ENCODE measurements around the gene OR5M8.

The OR5M8 gene

GRCh38 chr11:56491270-56491669 lies at the start of gene OR5M8:
Gene OR5M8, minus strand, starts transcription at chr11:56491370. Its CDS starts 0 bp downstream, at chr11:56491370.
- Mint-ChIP-seq H3K27me3 (no peaks in the 10 kb centered on the region), H3K36me3 (no peaks in the 10 kb centered on the region), H3K4me3 (no peak within 1 kb of the TSS), H3K9me3 (no peaks in the 10 kb centered on the region), H3K4me1 (no peaks in the 10 kb centered on the region), H3K27ac (no peak within 1 kb of the TSS)

GRCh38 chr11:56533054-56533740 lies 42.0 kb upstream of the OR5M8 start:
- Mint-ChIP-seq H3K27ac (no peak overlapping the region), H3K36me3 (no peaks in the 10 kb centered on the region), H3K4me3 (no peak overlapping the region), H3K4me1 (no peaks in the 10 kb centered on the region), H3K9me3 (peaks cover 14% of the 10 kb centered on the region), H3K27me3 (no peaks in the 10 kb centered on the region)

GRCh38 chr11:56531856-56532255 lies 40.7 kb upstream of the OR5M8 start:
- H3K27me3 Mint-ChIP-seq = no peaks in the 10 kb centered on the region
- no peaks in the 10 kb centered on the region for H3K36me3 Mint-ChIP-seq
- peaks cover 14% of the 10 kb centered on the region for H3K9me3 Mint-ChIP-seq
- no peaks in the 10 kb centered on the region for H3K4me1 Mint-ChIP-seq
- H3K4me3 Mint-ChIP-seq = no peak overlapping the region
- no peak overlapping the region for H3K27ac Mint-ChIP-seq

- H3K36me3 Mint-ChIP-seq = no peaks in the 10 kb centered on the region
- no peaks in the 10 kb centered on the region for H3K27me3 Mint-ChIP-seq
- H3K4me1 Mint-ChIP-seq = no peaks in the 10 kb centered on the region
- peaks cover 7% of the 10 kb centered on the region for H3K9me3 Mint-ChIP-seq
- H3K4me3 Mint-ChIP-seq = no peak overlapping the region
- H3K27ac Mint-ChIP-seq = no peak overlapping the region
Measured at GRCh38 chr11:56522008-56522407, 30.8 kb upstream of the OR5M8 start.

GRCh38 chr11:56513280-56513679 lies 22.1 kb upstream of the OR5M8 start:
- H3K36me3 Mint-ChIP-seq = no peaks in the 10 kb centered on the region
- H3K9me3 Mint-ChIP-seq = peaks cover 5% of the 10 kb centered on the region
- no peaks in the 10 kb centered on the region for H3K27me3 Mint-ChIP-seq
- no peak overlapping the region for H3K27ac Mint-ChIP-seq
- H3K4me1 Mint-ChIP-seq = no peaks in the 10 kb centered on the region
- H3K4me3 Mint-ChIP-seq = no peak overlapping the region

- Mint-ChIP-seq H3K4me3 (no peak overlapping the region), H3K27me3 (no peaks in the 10 kb centered on the region), H3K27ac (no peak overlapping the region), H3K9me3 (no peaks in the 10 kb centered on the region), H3K36me3 (no peaks in the 10 kb centered on the region), H3K4me1 (no peaks in the 10 kb centered on the region)
Measured at GRCh38 chr11:56509439-56509838, 18.3 kb upstream of the OR5M8 start.

- Mint-ChIP-seq H3K27me3 (no peaks in the 10 kb centered on the region), H3K27ac (no peak overlapping the region), H3K4me3 (no peak overlapping the region), H3K36me3 (no peaks in the 10 kb centered on the region), H3K4me1 (no peaks in the 10 kb centered on the region), H3K9me3 (peaks cover 6% of the 10 kb centered on the region)
Measured at GRCh38 chr11:56497010-56497409, 5.8 kb upstream of the OR5M8 start.

- H3K4me3 Mint-ChIP-seq = no peak overlapping the region
- no peaks in the 10 kb centered on the region for H3K4me1 Mint-ChIP-seq
- H3K36me3 Mint-ChIP-seq = no peaks in the 10 kb centered on the region
- H3K9me3 Mint-ChIP-seq = peaks cover 6% of the 10 kb centered on the region
- no peak overlapping the region for H3K27ac Mint-ChIP-seq
- no peaks in the 10 kb centered on the region for H3K27me3 Mint-ChIP-seq
Measured at GRCh38 chr11:56495117-56495516, 3.9 kb upstream of the OR5M8 start.

- no peaks in the 10 kb centered on the region for H3K4me1 Mint-ChIP-seq
- H3K9me3 Mint-ChIP-seq = no peaks in the 10 kb centered on the region
- no peak overlapping the region for H3K4me3 Mint-ChIP-seq
- H3K27ac Mint-ChIP-seq = no peak overlapping the region
- no peaks in the 10 kb centered on the region for H3K27me3 Mint-ChIP-seq
- H3K36me3 Mint-ChIP-seq = no peaks in the 10 kb centered on the region
Measured at GRCh38 chr11:56486801-56487200, 4.4 kb downstream of the OR5M8 start.

- Mint-ChIP-seq H3K36me3 (no peaks in the 10 kb centered on the region), H3K4me3 (no peak overlapping the region), H3K4me1 (no peaks in the 10 kb centered on the region), H3K9me3 (peaks cover 10% of the 10 kb centered on the region), H3K27ac (no peak overlapping the region), H3K27me3 (no peaks in the 10 kb centered on the region)
Measured at GRCh38 chr11:56474729-56475235, 16.4 kb downstream of the OR5M8 start.

- Mint-ChIP-seq H3K27me3 (no peaks in the 10 kb centered on the region), H3K9me3 (peaks cover 3% of the 10 kb centered on the region), H3K36me3 (no peaks in the 10 kb centered on the region), H3K4me1 (no peaks in the 10 kb centered on the region), H3K4me3 (no peak within 1 kb of the TSS), H3K27ac (no peak within 1 kb of the TSS)
Measured at GRCh38 chr11:56473252-56473651, 17.9 kb downstream of the OR5M8 start, which contains the start of gene OR5M3. Gene OR5M3, minus strand, starts transcription at chr11:56473352. Its CDS starts 2,855 bp downstream, at chr11:56470497.

- peaks cover 4% of the 10 kb centered on the region for H3K9me3 Mint-ChIP-seq
- H3K4me1 Mint-ChIP-seq = no peaks in the 10 kb centered on the region
- no peak overlapping the region for H3K27ac Mint-ChIP-seq
- no peaks in the 10 kb centered on the region for H3K36me3 Mint-ChIP-seq
- H3K27me3 Mint-ChIP-seq = no peaks in the 10 kb centered on the region
- no peak overlapping the region for H3K4me3 Mint-ChIP-seq
Measured at GRCh38 chr11:56457076-56457475, 34.1 kb downstream of the OR5M8 start.

GRCh38 chr11:56453521-56453920 lies 37.6 kb downstream of the OR5M8 start:
- Mint-ChIP-seq H3K4me1 (no peaks in the 10 kb centered on the region), H3K4me3 (no peak overlapping the region), H3K36me3 (no peaks in the 10 kb centered on the region), H3K27me3 (no peaks in the 10 kb centered on the region), H3K27ac (no peak overlapping the region), H3K9me3 (peaks cover 11% of the 10 kb centered on the region)
